Esophagus muscularis mucosa (tissue), 4 donors: ENCODE data around the gene DACH1. TPM values are rescaled to one million over a fixed set of nuclear protein-coding genes. Genes with fewer than 3 reads are reported as not detected.

Experiments used
- DNase-seq: peaks from one replicate; pipeline ENCODE4 v3.0.0-alpha.2; 2017; ENCODE audit errors: extremely low spot score
- H3K27ac ChIP-seq, 4 donors: fragments of 200-600 bp; sonication (generic); replicated peaks in 1 of 4; 1 replicate in 3 of 4; 2 replicates in 1 of 4; pipeline ENCODE4 v1.5.1; 2016 to 2019; ENCODE audit warnings: mild to moderate bottlenecking in 1 of 4
- H3K27me3 ChIP-seq, 4 donors: fragments of 200-600 bp; sonication (generic); one replicate each; pipeline versions ENCODE4 v1.5.1 to v1.6.0; 2016 to 2019
- H3K36me3 ChIP-seq, 4 donors: fragments of 200-600 bp; sonication (generic); one replicate each; pipeline ENCODE4 v1.5.1; 2016 to 2019
- H3K4me1 ChIP-seq, 4 donors: fragments of 200-600 bp; sonication (generic); one replicate each; pipeline ENCODE4 v1.5.1; 2016 to 2019
- H3K4me3 ChIP-seq, 4 donors: fragments of 200-600 bp; sonication (generic); 1 replicate in 2 of 4; 2 replicates in 2 of 4; pipeline ENCODE4 v1.5.1; 2016 to 2019; ENCODE audit warnings: mild to moderate bottlenecking in 4 of 4, moderate library complexity in 1 of 4
- H3K9me3 ChIP-seq, 4 donors: fragments of 200-600 bp; sonication (generic); 1 replicate in 3 of 4; 2 replicates in 1 of 4; pipeline ENCODE4 v1.5.1; 2016 to 2019
- EP300 ChIP-seq: sonication (generic); formaldehyde crosslinking; IDR thresholded peaks from one replicate; pipeline ENCODE4 v1.6.1; 2017; ENCODE audit warnings: antibody characterized with exemption
- POLR2A ChIP-seq: fragments of 450-650 bp; IDR thresholded peaks from one replicate; pipeline ENCODE4 v1.6.1; 2017; ENCODE audit warnings: antibody characterized with exemption, moderate library complexity, mild to moderate bottlenecking, low read depth
- POLR2AphosphoS5 ChIP-seq, 2 donors: sonication (generic); formaldehyde crosslinking; IDR thresholded peaks; one replicate each; pipeline ENCODE4 v1.6.1; 2017; ENCODE audit warnings: antibody characterized with exemption in 2 of 2
- WGBS: methylation state at CpG from one replicate; pipeline ENCODE4 v1.1.5; 2018; 5-methylcytosine and 5-hydroxymethylcytosine counted together
- intact Hi-C: fragments of 100-400 bp; cut with DNase I; formaldehyde crosslinking; loops from one replicate; pipeline ENCODE4 v1.15.1; 2023
- total RNA-seq, 4 donors: library from RNA; depleted of rRNA; stranded (reverse); fragments of >200 nt; gene quantifications; one replicate each; pipeline versions ENCODE4 v1.1.0 to v1.2.1, GENCODE V29; 2016
- TF ChIP-seq, protein P1 (sequence below), 3 experiments: fragments of 200-600 bp in 2 of 3; fragments of 450-650 bp in 1 of 3; sonication (generic) in 2 of 3; IDR thresholded peaks; one replicate each; pipeline ENCODE4 v1.5.1; 2017 to 2019; ENCODE audit warnings: antibody characterized with exemption in 3 of 3, mild to moderate bottlenecking in 2 of 3, moderate library complexity in 1 of 3

Gene DACH1
- total RNA-seq, 4 donors from 2014 or later = 1.2 to 2.0 (median 1.5) TPM

DNA sequence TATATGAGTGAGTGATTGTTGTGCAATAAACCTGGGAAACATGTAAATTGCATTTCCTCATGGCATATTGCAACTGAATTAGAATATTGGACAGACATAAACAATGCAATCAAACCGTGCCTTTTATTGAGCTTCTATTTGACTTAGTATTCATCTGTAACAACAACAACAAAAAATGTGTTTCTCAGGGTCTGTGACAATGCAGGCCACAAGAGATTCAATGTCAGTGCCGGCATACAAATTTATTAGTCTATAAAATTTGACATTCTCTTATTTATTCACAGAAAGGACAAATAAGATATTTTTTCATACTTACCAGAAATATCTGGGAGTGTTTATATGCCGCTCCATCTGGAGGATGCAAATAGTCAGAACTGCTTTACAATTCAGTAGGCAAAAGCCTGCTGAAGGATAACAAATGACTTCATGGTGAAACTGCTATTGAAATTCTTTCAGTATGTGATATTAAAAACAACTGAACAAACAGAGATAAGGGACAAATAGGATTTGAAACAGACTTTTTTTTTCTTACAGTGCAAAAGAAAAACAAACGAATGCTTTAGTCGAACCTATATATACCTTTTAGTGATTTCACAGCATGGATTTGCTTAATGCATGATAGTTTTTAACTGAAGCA lies 77.2 kb downstream of the DACH1 start:
- 73% methylated on average over 5 of the region's 5 CpGs for WGBS
- Histone ChIP-seq H3K4me3 (no peak overlapping the region), H3K27me3 (no peaks in the 10 kb centered on the region), H3K27ac (no peak overlapping the region), H3K4me1 (no peaks in the 10 kb centered on the region), H3K36me3 (no peaks in the 10 kb centered on the region), H3K9me3 (no peaks in the 10 kb centered on the region)
- intact Hi-C loops = no loop called here
- TF ChIP-seq POLR2AphosphoS5 (IDR thresholded peaks at IDR 0.05) (no peak), EP300 (no peak), POLR2A (no peak)
- TF ChIP-seq, protein P1, sequence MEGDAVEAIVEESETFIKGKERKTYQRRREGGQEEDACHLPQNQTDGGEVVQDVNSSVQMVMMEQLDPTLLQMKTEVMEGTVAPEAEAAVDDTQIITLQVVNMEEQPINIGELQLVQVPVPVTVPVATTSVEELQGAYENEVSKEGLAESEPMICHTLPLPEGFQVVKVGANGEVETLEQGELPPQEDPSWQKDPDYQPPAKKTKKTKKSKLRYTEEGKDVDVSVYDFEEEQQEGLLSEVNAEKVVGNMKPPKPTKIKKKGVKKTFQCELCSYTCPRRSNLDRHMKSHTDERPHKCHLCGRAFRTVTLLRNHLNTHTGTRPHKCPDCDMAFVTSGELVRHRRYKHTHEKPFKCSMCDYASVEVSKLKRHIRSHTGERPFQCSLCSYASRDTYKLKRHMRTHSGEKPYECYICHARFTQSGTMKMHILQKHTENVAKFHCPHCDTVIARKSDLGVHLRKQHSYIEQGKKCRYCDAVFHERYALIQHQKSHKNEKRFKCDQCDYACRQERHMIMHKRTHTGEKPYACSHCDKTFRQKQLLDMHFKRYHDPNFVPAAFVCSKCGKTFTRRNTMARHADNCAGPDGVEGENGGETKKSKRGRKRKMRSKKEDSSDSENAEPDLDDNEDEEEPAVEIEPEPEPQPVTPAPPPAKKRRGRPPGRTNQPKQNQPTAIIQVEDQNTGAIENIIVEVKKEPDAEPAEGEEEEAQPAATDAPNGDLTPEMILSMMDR (IDR thresholded peaks at IDR 0.05) = no peak
- DNase-seq = no peak

DNA sequence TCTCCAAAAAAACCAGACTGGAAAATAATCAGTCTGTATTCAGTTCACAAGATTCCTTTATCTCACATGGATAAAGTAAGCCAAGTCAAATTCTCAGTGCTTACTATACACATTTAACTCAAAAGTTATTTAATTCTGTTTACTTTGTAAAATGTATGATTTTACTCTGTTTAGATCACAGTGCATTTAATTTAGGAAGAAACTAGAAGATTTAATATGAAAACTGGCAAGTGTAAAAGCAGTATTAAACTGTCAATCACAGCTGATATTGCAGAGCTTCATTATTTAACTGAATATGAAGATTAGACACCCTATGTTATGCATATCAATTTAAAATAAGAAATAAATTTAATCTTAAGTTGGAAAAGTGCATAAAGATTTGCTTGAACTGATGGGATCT lies 78.0 kb downstream of the DACH1 start:
- no peak for DNase-seq
- Histone ChIP-seq H3K4me3 (no peak overlapping the region), H3K4me1 (no peaks in the 10 kb centered on the region), H3K36me3 (no peaks in the 10 kb centered on the region), H3K27me3 (no peaks in the 10 kb centered on the region), H3K9me3 (no peaks in the 10 kb centered on the region), H3K27ac (no peak overlapping the region)
- TF ChIP-seq, protein P1 (IDR thresholded peaks at IDR 0.05) = no peak
- TF ChIP-seq EP300 (no peak), POLR2AphosphoS5 (IDR thresholded peaks at IDR 0.05) (no peak), POLR2A (no peak)
- intact Hi-C loops = no loop called here

DNA sequence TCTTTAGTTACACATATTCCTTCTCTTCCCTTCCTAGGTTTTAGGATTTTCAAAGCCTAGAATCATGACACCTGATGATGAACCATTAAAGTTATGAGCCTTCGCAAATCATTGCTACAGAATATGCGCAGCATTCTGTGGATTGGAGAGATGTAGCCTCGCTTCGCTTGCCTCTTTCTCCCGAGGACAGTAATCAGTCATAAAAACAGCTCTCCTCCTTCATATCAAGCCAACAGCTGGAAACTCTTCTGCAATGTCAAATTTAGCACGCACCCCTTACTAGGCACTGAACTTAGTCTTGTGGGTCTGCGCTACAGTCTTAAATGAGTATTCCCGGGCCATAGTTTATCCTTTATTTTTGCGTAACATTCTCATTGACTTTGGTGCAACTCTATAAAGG lies 79.6 kb downstream of the DACH1 start:
- H3K27me3 ChIP-seq = no peaks in the 10 kb centered on the region
- H3K27ac ChIP-seq = no peak overlapping the region
- no peak for TF ChIP-seq POLR2AphosphoS5 (IDR thresholded peaks at IDR 0.05)
- TF ChIP-seq EP300 = no peak
- TF ChIP-seq, protein P1 (IDR thresholded peaks at IDR 0.05) = no peak
- DNase-seq = no peak
- intact Hi-C loops = no loop called here
- no peak overlapping the region for H3K4me3 ChIP-seq
- 83% methylated on average over 9 of the region's 9 CpGs for WGBS
- H3K36me3 ChIP-seq = no peaks in the 10 kb centered on the region
- no peaks in the 10 kb centered on the region for H3K9me3 ChIP-seq
- H3K4me1 ChIP-seq = no peaks in the 10 kb centered on the region

GRCh38 chr13:71786875-71787274 lies 80.1 kb downstream of the DACH1 start:
- intact Hi-C loops = no loop called here
- H3K27me3 ChIP-seq = no peaks in the 10 kb centered on the region
- no peak for DNase-seq

More at GRCh38 chr13:71786875-71787274, 80.1 kb downstream of the DACH1 start:
- Histone ChIP-seq H3K4me3 (no peak overlapping the region), H3K36me3 (no peaks in the 10 kb centered on the region), H3K9me3 (no peaks in the 10 kb centered on the region), H3K4me1 (no peaks in the 10 kb centered on the region), H3K27ac (no peak overlapping the region)
- TF ChIP-seq, protein P1 (IDR thresholded peaks at IDR 0.05) = no peak
- no peak for TF ChIP-seq POLR2A
- no peak for TF ChIP-seq POLR2AphosphoS5 (IDR thresholded peaks at IDR 0.05)
- TF ChIP-seq EP300 = no peak
- 77% methylated on average over 4 of the region's 4 CpGs for WGBS
